Upper lobe of left lung (tissue), 6 donors: ENCODE data around the gene ASCL5. TPM values are rescaled to one million over a fixed set of nuclear protein-coding genes. Genes with fewer than 3 reads are reported as not detected.

Experiments
- ATAC-seq, 2 donors: fragments of 200-7000 bp; cut with Tn5 transposase; one replicate each; pipeline ENCODE4 v1.9.1; 2022; ENCODE audit warnings: mild to moderate bottlenecking in 2 of 2, moderate library complexity in 2 of 2; ENCODE audit not compliant: low FRiP score in 2 of 2
- DNase-seq, 2 donors: peaks; one replicate each; pipeline ENCODE4 v3.0.0-alpha.2; 2019 to 2020
- H3K27ac ChIP-seq, 4 donors: fragments of 200-600 bp; sonication (generic); one replicate each; pipeline ENCODE4 v1.5.1; 2016 to 2019
- H3K27me3 ChIP-seq, 4 donors: fragments of 200-600 bp; sonication (generic); one replicate each; pipeline ENCODE4 v1.5.1; 2017 to 2019
- H3K36me3 ChIP-seq, 4 donors: fragments of 200-600 bp; sonication (generic); one replicate each; pipeline ENCODE4 v1.5.1; 2016 to 2019
- H3K4me1 ChIP-seq, 4 donors: fragments of 200-600 bp; sonication (generic); one replicate each; pipeline ENCODE4 v1.5.1; 2018 to 2019
- H3K4me3 ChIP-seq, 4 donors: fragments of 200-600 bp; sonication (generic); one replicate each; pipeline ENCODE4 v1.5.1; 2017 to 2019; ENCODE audit warnings: mild to moderate bottlenecking in 2 of 4, moderate library complexity in 1 of 4
- H3K9me3 ChIP-seq, 4 donors: fragments of 200-600 bp; sonication (generic); one replicate each; pipeline ENCODE4 v1.5.1; 2018 to 2019
- EP300 ChIP-seq, 4 donors: sonication (generic); formaldehyde crosslinking; IDR thresholded peaks; one replicate each; pipeline ENCODE4 v1.5.1; 2017; ENCODE audit warnings: antibody characterized with exemption in 4 of 4, control low read depth in 2 of 4
- POLR2A ChIP-seq, 4 donors: fragments of 450-650 bp; IDR thresholded peaks; one replicate each; pipeline ENCODE4 v1.5.1; 2016 to 2017; ENCODE audit warnings: antibody characterized with exemption in 4 of 4, mild to moderate bottlenecking in 2 of 4
- POLR2AphosphoS5 ChIP-seq, 2 donors: sonication (generic); formaldehyde crosslinking; IDR thresholded peaks; one replicate each; pipeline ENCODE4 v1.5.1; 2017; ENCODE audit warnings: antibody characterized with exemption in 2 of 2
- WGBS, 2 donors: methylation state at CpG; one replicate each; pipeline ENCODE4 v1.1.5; 2017 to 2018; 5-methylcytosine and 5-hydroxymethylcytosine counted together
- total RNA-seq, 6 donors: library from RNA; depleted of rRNA in 4 of 6; stranded (reverse); fragments of >200 nt in 4 of 6; gene quantifications; one replicate each; pipeline versions ENCODE4 v1.1.0 to v1.2.1, GENCODE V29; 2016 to 2021
- TF ChIP-seq, protein P1 (sequence below), 6 experiments: fragments of 450-650 bp in 4 of 6; fragments of 200-600 bp in 2 of 6; sonication (generic) in 2 of 6; IDR thresholded peaks; one replicate each; pipeline ENCODE4 v1.5.1; 2016 to 2019; ENCODE audit warnings: antibody characterized with exemption in 6 of 6
- donor health status: DM: no; HTN: no; CAD: no; lungs with moderate emphysema.
- donor health status: DM: no; HTN: yes; CAD: no; lungs with severe emphysema.

ASCL5 gene
- total RNA-seq, 6 donors from 2014 or later: not detected

DNA sequence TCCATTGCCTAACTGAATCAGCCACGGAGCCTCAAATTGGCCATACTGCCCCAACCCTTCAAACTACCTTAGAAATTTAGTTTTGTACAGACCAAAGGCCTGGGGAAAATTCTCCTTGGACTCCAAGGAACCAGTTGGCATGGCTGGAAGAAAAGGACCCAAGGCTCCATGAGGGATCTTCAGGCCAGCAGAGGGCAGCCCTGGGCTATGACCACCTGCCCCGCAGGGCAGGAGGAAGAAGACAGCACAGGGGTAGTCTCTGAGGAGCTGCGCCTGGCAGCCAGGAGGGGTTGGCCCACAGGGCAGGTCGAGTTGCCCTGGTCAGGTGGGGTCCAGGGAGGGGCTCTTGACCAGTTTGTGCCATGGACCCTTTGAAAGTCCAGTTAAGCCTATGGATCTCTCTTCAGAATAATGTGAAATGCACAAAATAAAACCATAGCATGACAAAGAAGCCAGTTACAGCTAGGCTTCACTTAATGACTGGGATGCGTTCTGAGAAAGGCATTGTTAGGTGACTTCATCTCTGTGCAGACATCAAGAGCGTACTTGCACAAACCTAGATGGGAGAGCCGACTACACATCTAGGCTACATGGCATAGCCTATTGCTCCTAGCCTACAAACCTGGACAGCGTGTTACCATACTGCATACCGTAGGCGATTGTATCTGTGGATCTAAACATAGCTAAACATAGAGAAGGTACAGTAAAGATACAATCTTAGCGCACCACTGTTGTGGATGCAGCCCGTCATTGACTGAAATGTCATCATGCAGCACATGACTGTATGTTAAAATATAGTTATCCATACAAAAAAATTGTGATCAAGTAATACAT, 40.9 kb downstream of the ASCL5 start:
- Histone ChIP-seq H3K4me3 (no peak overlapping the region), H3K9me3 (no peaks in the 10 kb centered on the region), H3K27me3 (no peaks in the 10 kb centered on the region), H3K4me1 (no peaks in the 10 kb centered on the region), H3K36me3 (no peaks in the 10 kb centered on the region), H3K27ac (no peak overlapping the region)
- TF ChIP-seq, protein P1, sequence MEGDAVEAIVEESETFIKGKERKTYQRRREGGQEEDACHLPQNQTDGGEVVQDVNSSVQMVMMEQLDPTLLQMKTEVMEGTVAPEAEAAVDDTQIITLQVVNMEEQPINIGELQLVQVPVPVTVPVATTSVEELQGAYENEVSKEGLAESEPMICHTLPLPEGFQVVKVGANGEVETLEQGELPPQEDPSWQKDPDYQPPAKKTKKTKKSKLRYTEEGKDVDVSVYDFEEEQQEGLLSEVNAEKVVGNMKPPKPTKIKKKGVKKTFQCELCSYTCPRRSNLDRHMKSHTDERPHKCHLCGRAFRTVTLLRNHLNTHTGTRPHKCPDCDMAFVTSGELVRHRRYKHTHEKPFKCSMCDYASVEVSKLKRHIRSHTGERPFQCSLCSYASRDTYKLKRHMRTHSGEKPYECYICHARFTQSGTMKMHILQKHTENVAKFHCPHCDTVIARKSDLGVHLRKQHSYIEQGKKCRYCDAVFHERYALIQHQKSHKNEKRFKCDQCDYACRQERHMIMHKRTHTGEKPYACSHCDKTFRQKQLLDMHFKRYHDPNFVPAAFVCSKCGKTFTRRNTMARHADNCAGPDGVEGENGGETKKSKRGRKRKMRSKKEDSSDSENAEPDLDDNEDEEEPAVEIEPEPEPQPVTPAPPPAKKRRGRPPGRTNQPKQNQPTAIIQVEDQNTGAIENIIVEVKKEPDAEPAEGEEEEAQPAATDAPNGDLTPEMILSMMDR (IDR thresholded peaks at IDR 0.05): peak in 5 of 6 experiments; percentile 24 to 66 (median 48)
- no peak for TF ChIP-seq EP300 (IDR thresholded peaks at IDR 0.05)
- 76 to 78% methylated on average over 12 of the region's 12 CpGs for WGBS, 2 donors
- DNase-seq (peak; percentile 57 to 59), ATAC-seq (peak; percentile 78 to 81)

DNA sequence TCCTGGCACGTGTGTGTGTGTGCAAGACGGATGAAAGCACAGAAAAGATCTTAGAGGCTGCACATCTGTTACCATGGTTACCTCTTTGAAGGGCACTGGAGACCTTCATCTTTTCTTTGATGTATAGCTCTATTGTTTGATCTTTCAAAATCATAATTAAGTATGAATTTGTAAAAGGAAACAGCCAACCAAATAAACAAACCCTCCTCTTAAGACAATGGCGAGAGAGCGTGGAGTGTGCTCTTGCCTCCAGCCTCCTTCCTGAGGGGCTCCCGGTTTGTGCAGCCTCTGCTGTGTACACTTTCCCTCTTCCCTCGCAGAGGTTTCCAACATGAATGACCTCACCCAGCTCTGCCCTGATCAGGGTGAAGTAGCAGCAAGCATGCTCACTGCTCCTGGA, 42.7 kb downstream of the ASCL5 start:
- no peaks in the 10 kb centered on the region for H3K36me3 ChIP-seq
- 38 to 45% methylated on average over 6 of the region's 6 CpGs for WGBS, 2 donors
- no peak for ATAC-seq
- H3K4me1 ChIP-seq: no peaks in the 10 kb centered on the region
- TF ChIP-seq POLR2AphosphoS5 (IDR thresholded peaks at IDR 0.05): no peak
- TF ChIP-seq, protein P1 (IDR thresholded peaks at IDR 0.05): no peak
- no peaks in the 10 kb centered on the region for H3K9me3 ChIP-seq
- no peaks in the 10 kb centered on the region for H3K27me3 ChIP-seq
- no peak overlapping the region for H3K4me3 ChIP-seq
- DNase-seq: no peak
- H3K27ac ChIP-seq: no peak overlapping the region

DNA sequence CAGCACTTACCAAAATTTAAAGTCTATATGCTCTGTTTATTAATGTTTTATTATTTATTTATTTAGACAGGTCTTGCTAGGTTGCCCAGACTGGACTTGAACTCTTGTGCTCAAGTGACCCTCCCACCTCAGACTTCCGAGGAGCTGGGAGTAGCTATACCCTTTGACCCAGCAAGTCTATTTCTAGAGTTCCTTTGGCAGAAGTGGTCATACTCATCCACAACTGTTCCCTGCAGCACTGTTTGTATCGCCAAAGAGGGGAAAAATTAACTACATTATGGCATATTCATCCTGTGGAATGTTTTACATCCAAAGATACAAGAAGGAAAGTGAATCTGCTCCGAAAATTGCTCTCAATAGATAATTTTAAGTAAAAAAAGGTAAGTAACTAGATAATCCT, 43.2 kb downstream of the ASCL5 start:
- H3K9me3 ChIP-seq: no peaks in the 10 kb centered on the region
- no peak overlapping the region for H3K4me3 ChIP-seq
- TF ChIP-seq POLR2A (IDR thresholded peaks at IDR 0.05): no peak
- TF ChIP-seq EP300 (IDR thresholded peaks at IDR 0.05): no peak
- no peak for TF ChIP-seq POLR2AphosphoS5 (IDR thresholded peaks at IDR 0.05)
- TF ChIP-seq, protein P1 (IDR thresholded peaks at IDR 0.05): no peak
- no peak overlapping the region for H3K27ac ChIP-seq
- WGBS, 2 donors: 55 to 60% methylated on average over 3 of the region's 3 CpGs
- H3K27me3 ChIP-seq: no peaks in the 10 kb centered on the region
- no peaks in the 10 kb centered on the region for H3K4me1 ChIP-seq
- ATAC-seq (no peak), DNase-seq (no peak)
- no peaks in the 10 kb centered on the region for H3K36me3 ChIP-seq

DNA sequence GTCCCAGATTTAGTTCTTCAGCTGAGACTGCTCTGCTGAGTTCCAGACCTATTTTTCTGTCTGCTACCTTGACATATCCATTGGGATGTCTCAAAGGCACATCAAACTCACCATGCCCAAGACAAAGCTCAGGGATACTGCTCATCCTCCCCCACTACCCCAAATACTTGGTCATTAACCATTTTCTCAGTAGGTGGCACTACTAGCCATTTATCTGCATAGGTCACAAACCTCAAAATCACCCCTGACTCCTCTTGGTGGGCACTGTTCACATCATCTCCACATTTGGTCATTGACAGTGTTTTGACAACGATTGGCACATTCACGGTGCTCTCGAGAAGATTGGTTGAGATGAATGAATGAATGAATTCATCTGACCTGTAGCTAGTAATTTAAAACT, 46.8 kb downstream of the ASCL5 start:
- ATAC-seq: no peak
- Histone ChIP-seq H3K27ac (no peak overlapping the region), H3K36me3 (no peaks in the 10 kb centered on the region), H3K4me1 (no peaks in the 10 kb centered on the region), H3K9me3 (no peaks in the 10 kb centered on the region), H3K4me3 (no peak overlapping the region), H3K27me3 (no peaks in the 10 kb centered on the region)
- TF ChIP-seq POLR2AphosphoS5 (IDR thresholded peaks at IDR 0.05): no peak
- TF ChIP-seq POLR2A (IDR thresholded peaks at IDR 0.05): no peak
- no peak for TF ChIP-seq EP300 (IDR thresholded peaks at IDR 0.05)
- TF ChIP-seq, protein P1 (IDR thresholded peaks at IDR 0.05): no peak
- no peak for DNase-seq
- 94 to 96% methylated on average over 3 of the region's 3 CpGs for WGBS, 2 donors

DNA sequence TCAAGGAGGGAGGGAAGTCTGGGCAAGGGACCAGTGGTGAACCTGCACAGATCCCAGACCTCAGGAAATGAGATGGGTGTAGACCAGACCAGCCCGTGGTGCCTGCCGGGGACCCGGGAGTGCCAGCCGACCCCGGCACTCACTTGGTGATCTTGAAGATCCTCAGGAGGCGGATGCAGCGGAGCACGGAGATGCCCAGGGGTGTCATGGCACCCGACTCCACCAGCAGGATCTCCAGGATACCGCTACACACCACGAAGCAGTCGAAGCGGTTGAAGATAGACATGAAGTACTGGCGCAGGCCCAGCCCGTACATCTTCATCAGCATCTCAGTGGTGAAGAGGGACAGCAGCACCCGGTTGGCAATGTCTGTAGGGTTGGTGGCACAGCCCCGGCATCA, 49.2 kb downstream of the ASCL5 start:
- WGBS, 2 donors: 78 to 91% methylated on average over 5 to 17 of the region's 17 CpGs
- no peaks in the 10 kb centered on the region for H3K9me3 ChIP-seq
- ATAC-seq (no peak), DNase-seq (peak in 1 of 2 donors; percentile 72)
- TF ChIP-seq EP300 (IDR thresholded peaks at IDR 0.05): no peak
- TF ChIP-seq POLR2A (IDR thresholded peaks at IDR 0.05): no peak
- TF ChIP-seq POLR2AphosphoS5 (IDR thresholded peaks at IDR 0.05): no peak
- TF ChIP-seq, protein P1 (IDR thresholded peaks at IDR 0.05): no peak
- H3K36me3 ChIP-seq: no peaks in the 10 kb centered on the region
- no peak overlapping the region for H3K4me3 ChIP-seq
- H3K27ac ChIP-seq: no peak overlapping the region
- H3K4me1 ChIP-seq: no peaks in the 10 kb centered on the region
- H3K27me3 ChIP-seq: no peaks in the 10 kb centered on the region
